SK-N-SH (cell line): ENCODE data around the gene LY6G6D.

Source experiments
- EP300 ChIP-seq, 2 experiments: IDR thresholded peaks; 2 replicates each; pipeline versions ENCODE4 v1.4.0 to v1.6.1; 2012; ENCODE audit warnings: borderline replicate concordance in 1 of 2, low read depth in 1 of 2, low read length in 1 of 2
- EZH2phosphoT487 ChIP-seq: fragments of 200-600 bp; sonication (generic); IDR thresholded peaks from 2 replicates; pipeline ENCODE4 v1.6.1; 2017; ENCODE audit warnings: low read depth, mixed run types, mild to moderate bottlenecking, antibody characterized with exemption, moderate library complexity, borderline replicate concordance
- GABPA ChIP-seq: IDR thresholded peaks from 2 replicates; pipeline ENCODE4 v1.4.0; 2012; ENCODE audit warnings: low read depth, mild to moderate bottlenecking
- MAX ChIP-seq: IDR thresholded peaks from 2 replicates; pipeline ENCODE4 v1.4.0; 2012; ENCODE audit warnings: low read depth
- POLR2AphosphoS5 ChIP-seq: IDR thresholded peaks from 2 replicates; pipeline ENCODE4 v1.6.1; 2012; ENCODE audit warnings: low read depth, low read length
- RAD21 ChIP-seq: IDR thresholded peaks from 2 replicates; pipeline ENCODE4 v1.6.1; 2012; ENCODE audit warnings: mild to moderate bottlenecking, low read length
- REST ChIP-seq: IDR thresholded peaks from 2 replicates; pipeline ENCODE4 v1.6.1; 2012; ENCODE audit warnings: mild to moderate bottlenecking, low read depth, low read length, moderate library complexity
- RXRA ChIP-seq: IDR thresholded peaks from 2 replicates; pipeline ENCODE4 v1.4.0; 2012; ENCODE audit warnings: low read depth, mild to moderate bottlenecking, borderline replicate concordance
- SMC3 ChIP-seq: IDR thresholded peaks from 2 replicates; pipeline ENCODE4 v1.6.1; 2012; ENCODE audit warnings: low read depth, low read length, improper control_type of control experiment
- TF ChIP-seq, protein P1 (sequence below): fragments of 200-600 bp; sonication (generic); IDR thresholded peaks from 2 replicates; pipeline ENCODE4 v1.6.1; 2017; ENCODE audit warnings: antibody characterized with exemption, mild to moderate bottlenecking, moderate library complexity
- TF ChIP-seq, protein P2 (sequence below): IDR thresholded peaks from 2 replicates; pipeline ENCODE4 v1.4.0; 2012; ENCODE audit warnings: low read depth, borderline replicate concordance

GRCh38 chr6:31717499-31718222, 2.5 kb downstream of the LY6G6D start:
- no peak for TF ChIP-seq POLR2AphosphoS5
- TF ChIP-seq, protein P1, sequence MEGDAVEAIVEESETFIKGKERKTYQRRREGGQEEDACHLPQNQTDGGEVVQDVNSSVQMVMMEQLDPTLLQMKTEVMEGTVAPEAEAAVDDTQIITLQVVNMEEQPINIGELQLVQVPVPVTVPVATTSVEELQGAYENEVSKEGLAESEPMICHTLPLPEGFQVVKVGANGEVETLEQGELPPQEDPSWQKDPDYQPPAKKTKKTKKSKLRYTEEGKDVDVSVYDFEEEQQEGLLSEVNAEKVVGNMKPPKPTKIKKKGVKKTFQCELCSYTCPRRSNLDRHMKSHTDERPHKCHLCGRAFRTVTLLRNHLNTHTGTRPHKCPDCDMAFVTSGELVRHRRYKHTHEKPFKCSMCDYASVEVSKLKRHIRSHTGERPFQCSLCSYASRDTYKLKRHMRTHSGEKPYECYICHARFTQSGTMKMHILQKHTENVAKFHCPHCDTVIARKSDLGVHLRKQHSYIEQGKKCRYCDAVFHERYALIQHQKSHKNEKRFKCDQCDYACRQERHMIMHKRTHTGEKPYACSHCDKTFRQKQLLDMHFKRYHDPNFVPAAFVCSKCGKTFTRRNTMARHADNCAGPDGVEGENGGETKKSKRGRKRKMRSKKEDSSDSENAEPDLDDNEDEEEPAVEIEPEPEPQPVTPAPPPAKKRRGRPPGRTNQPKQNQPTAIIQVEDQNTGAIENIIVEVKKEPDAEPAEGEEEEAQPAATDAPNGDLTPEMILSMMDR, result no peak
- TF ChIP-seq EP300 (IDR thresholded peaks at IDR 0.05; ENCODE audit: borderline replicate concordance in 1 of 2, low read depth in 1 of 2, low read length in 1 of 2), result no peak
- TF ChIP-seq RAD21, result no peak
- no peak for TF ChIP-seq SMC3
- TF ChIP-seq REST, result no peak
- TF ChIP-seq MAX, result no peak
- TF ChIP-seq GABPA, result no peak
- TF ChIP-seq, protein P2, sequence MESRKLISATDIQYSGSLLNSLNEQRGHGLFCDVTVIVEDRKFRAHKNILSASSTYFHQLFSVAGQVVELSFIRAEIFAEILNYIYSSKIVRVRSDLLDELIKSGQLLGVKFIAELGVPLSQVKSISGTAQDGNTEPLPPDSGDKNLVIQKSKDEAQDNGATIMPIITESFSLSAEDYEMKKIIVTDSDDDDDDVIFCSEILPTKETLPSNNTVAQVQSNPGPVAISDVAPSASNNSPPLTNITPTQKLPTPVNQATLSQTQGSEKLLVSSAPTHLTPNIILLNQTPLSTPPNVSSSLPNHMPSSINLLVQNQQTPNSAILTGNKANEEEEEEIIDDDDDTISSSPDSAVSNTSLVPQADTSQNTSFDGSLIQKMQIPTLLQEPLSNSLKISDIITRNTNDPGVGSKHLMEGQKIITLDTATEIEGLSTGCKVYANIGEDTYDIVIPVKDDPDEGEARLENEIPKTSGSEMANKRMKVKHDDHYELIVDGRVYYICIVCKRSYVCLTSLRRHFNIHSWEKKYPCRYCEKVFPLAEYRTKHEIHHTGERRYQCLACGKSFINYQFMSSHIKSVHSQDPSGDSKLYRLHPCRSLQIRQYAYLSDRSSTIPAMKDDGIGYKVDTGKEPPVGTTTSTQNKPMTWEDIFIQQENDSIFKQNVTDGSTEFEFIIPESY, result no peak
- TF ChIP-seq EZH2phosphoT487, result no peak
- TF ChIP-seq RXRA, result no peak
